HepG2 (cell line): Measurements from ENCODE around the gene MDP1. TPM values are rescaled to one million over a fixed set of nuclear protein-coding genes. Genes with fewer than 3 reads are reported as not detected.

Experiments used
- ARNTL ChIP-seq: sonication (generic); formaldehyde crosslinking; IDR thresholded peaks from 2 replicates; pipeline ENCODE4 v1.4.0; 2020; ENCODE audit warnings: mild to moderate bottlenecking, missing genetic modification reagents
- EP300 ChIP-seq, 3 experiments: sonication (generic) in 1 of 3; formaldehyde crosslinking in 1 of 3; IDR thresholded peaks; 2 replicates each; pipeline versions ENCODE4 v1.5.1 to v1.6.1; 2011 to 2020; ENCODE audit warnings: low read depth in 2 of 3, low read length in 2 of 3, borderline replicate concordance in 1 of 3, improper control_type of control experiment in 1 of 3, mild to moderate bottlenecking in 1 of 3, missing genetic modification reagents in 1 of 3, moderate library complexity in 1 of 3
- FOXP1 ChIP-seq, 2 experiments: fragments of 450-650 bp in 1 of 2; IDR thresholded peaks; 2 replicates each; pipeline ENCODE4 v1.6.1; 2017 to 2018; ENCODE audit warnings: antibody characterized with exemption in 1 of 2
- GMEB2 ChIP-seq: IDR thresholded peaks from 2 replicates; pipeline ENCODE4 v1.6.1; 2016; ENCODE audit warnings: missing biosample characterization, missing genetic modification reagents, low read depth
- HNRNPLL ChIP-seq: fragments of 200-400 bp; formaldehyde crosslinking; IDR thresholded peaks from 2 replicates; pipeline ENCODE4 v1.6.1; 2017; ENCODE audit warnings: mild to moderate bottlenecking, low read depth, low read length; ENCODE audit not compliant: poor library complexity, severe bottlenecking
- IKZF1 ChIP-seq: fragments of 450-650 bp; IDR thresholded peaks from 2 replicates; pipeline ENCODE4 v1.7.1; 2016
- LCORL ChIP-seq, 2 experiments: fragments of 450-650 bp in 1 of 2; sonication (generic) in 1 of 2; formaldehyde crosslinking in 1 of 2; IDR thresholded peaks; 2 replicates each; pipeline versions ENCODE4 v1.5.0 to v1.6.1; 2017 to 2020; ENCODE audit warnings: antibody characterized with exemption in 1 of 2, missing genetic modification reagents in 1 of 2
- MAFG ChIP-seq: sonication (generic); formaldehyde crosslinking; IDR thresholded peaks from 2 replicates; pipeline ENCODE4 v1.5.1; 2020; ENCODE audit warnings: mild to moderate bottlenecking, missing genetic modification reagents
- NRL ChIP-seq: sonication (generic); formaldehyde crosslinking; IDR thresholded peaks from 2 replicates; pipeline ENCODE4 v1.5.0; 2020; ENCODE audit warnings: missing genetic modification reagents, mild to moderate bottlenecking, moderate library complexity, borderline replicate concordance
- RFX1 ChIP-seq: fragments of 450-650 bp; IDR thresholded peaks from 2 replicates; pipeline ENCODE4 v1.6.1; 2017
- SALL2 ChIP-seq: sonication (generic); formaldehyde crosslinking; IDR thresholded peaks from 2 replicates; pipeline ENCODE4 v1.8.1; 2023; ENCODE audit warnings: mild to moderate bottlenecking, missing genetic modification reagents, inconsistent platforms
- SKI ChIP-seq: fragments of 450-650 bp; IDR thresholded peaks from one replicate; pipeline ENCODE4 v1.6.1; 2018; ENCODE audit warnings: mild to moderate bottlenecking; ENCODE audit not compliant: partially characterized antibody
- STAT6 ChIP-seq: sonication (generic); formaldehyde crosslinking; IDR thresholded peaks from 2 replicates; pipeline ENCODE4 v1.4.0; 2020; ENCODE audit warnings: missing genetic modification reagents, mild to moderate bottlenecking, borderline replicate concordance
- TSC22D2 ChIP-seq: sonication (generic); formaldehyde crosslinking; IDR thresholded peaks from 2 replicates; pipeline ENCODE4 v1.5.1; 2020; ENCODE audit warnings: missing genetic modification reagents, mild to moderate bottlenecking, borderline replicate concordance
- UBTF ChIP-seq: sonication (generic); formaldehyde crosslinking; IDR thresholded peaks from 2 replicates; pipeline ENCODE4 v1.4.0; 2020; ENCODE audit warnings: mild to moderate bottlenecking, missing genetic modification reagents
- ZKSCAN5 ChIP-seq: sonication (generic); formaldehyde crosslinking; IDR thresholded peaks from 2 replicates; pipeline ENCODE4 v1.5.1; 2020; ENCODE audit warnings: mild to moderate bottlenecking, missing genetic modification reagents
- ZNF10 ChIP-seq: sonication (generic); formaldehyde crosslinking; IDR thresholded peaks from 2 replicates; pipeline ENCODE4 v1.4.0; 2020; ENCODE audit warnings: mild to moderate bottlenecking, low read depth, missing genetic modification reagents, borderline replicate concordance
- ZNF136 ChIP-seq: sonication (generic); formaldehyde crosslinking; IDR thresholded peaks from 2 replicates; pipeline ENCODE4 v1.8.1; 2022; ENCODE audit warnings: low read depth, mild to moderate bottlenecking, moderate library complexity, missing genetic modification reagents
- ZNF232 ChIP-seq: sonication (generic); formaldehyde crosslinking; IDR thresholded peaks from 2 replicates; pipeline ENCODE4 v1.4.0; 2020; ENCODE audit warnings: missing genetic modification reagents, borderline replicate concordance
- ZNF292 ChIP-seq: sonication (generic); formaldehyde crosslinking; IDR thresholded peaks from 2 replicates; pipeline ENCODE4 v1.8.1; 2022; ENCODE audit warnings: mild to moderate bottlenecking, low read depth, missing genetic modification reagents, borderline replicate concordance
- ZNF335 ChIP-seq: sonication (generic); formaldehyde crosslinking; IDR thresholded peaks from 2 replicates; pipeline ENCODE4 v1.4.0; 2020; ENCODE audit warnings: missing genetic modification reagents
- ZNF713 ChIP-seq: sonication (generic); formaldehyde crosslinking; IDR thresholded peaks from 2 replicates; pipeline ENCODE4 v1.4.0; 2020; ENCODE audit warnings: mild to moderate bottlenecking, missing genetic modification reagents
- polyA plus RNA-seq, 8 experiments: library from polyadenylated mRNA; depleted of rRNA in 3 of 8; stranded (reverse) in 7 of 8; unstranded in 1 of 8; fragments of >200 nt; fragmentation: Illumina TruSeq in 4 of 8; extraction: Trizol in 4 of 8; gene quantifications; 2 replicates each; pipeline versions ENCODE4 v1.2.1 to v1.2.3, GENCODE V29; 2011 to 2016; ENCODE audit warnings: low read depth in 4 of 8, missing spikeins in 1 of 8, mixed read lengths in 1 of 8; ENCODE audit not compliant: insufficient read depth in 1 of 8
- total RNA-seq, 5 experiments: library from RNA; depleted of rRNA; stranded (reverse); fragments of >200 nt; fragmentation: Illumina TruSeq; extraction: Trizol; gene quantifications; 2 replicates each; pipeline ENCODE4 v1.2.3, GENCODE V29; 2016; ENCODE audit warnings: low read depth in 1 of 5

The MDP1 gene
- total and polyA plus RNA-seq, 2 of the 13 experiments (the other 11 are each of a cell fraction or from before 2014, with no cell fraction given) = 44.1 to 48.7 TPM

GRCh38 chr14:24215495-24216344, at the start of gene MDP1 (continued):
- no peak; the same call in 1 of the 2 replicates for TF ChIP-seq ZNF136 (CRISPR knock-in tag)
- peak in 1 of 2 experiments; percentile 74; a peak in 3 of 4 replicates for TF ChIP-seq EP300 (IDR thresholded peaks at IDR 0.05; ENCODE audit: low read depth in 2 of 2, low read length in 2 of 2)
- TF ChIP-seq EP300 (CRISPR knock-in tag; IDR thresholded peaks at IDR 0.05; ENCODE audit: borderline replicate concordance) = peak; percentile 71
- TF ChIP-seq ZNF713 (CRISPR knock-in tag) = peak; percentile 99
- peak; percentile 99 for TF ChIP-seq ZNF335
- TF ChIP-seq ZNF10 (CRISPR knock-in tag) = peak; percentile 46; the same call in 1 of the 2 replicates
- no peak for TF ChIP-seq FOXP1 (IDR thresholded peaks at IDR 0.05)
- TF ChIP-seq FOXP1 (CRISPR knock-in tag; IDR thresholded peaks at IDR 0.05) = peak; percentile 66; the same call in 1 of the 2 replicates
- no peak for TF ChIP-seq MAFG (CRISPR knock-in tag)
- no peak for TF ChIP-seq LCORL (IDR thresholded peaks at IDR 0.05)
- TF ChIP-seq LCORL (CRISPR knock-in tag; IDR thresholded peaks at IDR 0.05) = peak; percentile 94
- TF ChIP-seq SALL2 (CRISPR knock-in tag) = peak; percentile 99
- TF ChIP-seq ZKSCAN5 = peak; percentile 84; the same call in 1 of the 2 replicates
- TF ChIP-seq ARNTL (CRISPR knock-in tag) = peak; percentile 83; the same call in 1 of the 2 replicates
- peak; percentile 98 for TF ChIP-seq UBTF (CRISPR knock-in tag)
- TF ChIP-seq SKI = peak; percentile 71
- TF ChIP-seq TSC22D2 = peak; percentile 91
- TF ChIP-seq ZNF292 (CRISPR knock-in tag) = peak; percentile 96
- TF ChIP-seq NRL = peak; percentile 100
- no peak for TF ChIP-seq RFX1
- no peak for TF ChIP-seq IKZF1
- peak; percentile 95; the same call in 1 of the 2 replicates for TF ChIP-seq ZNF232 (CRISPR knock-in tag)
- TF ChIP-seq GMEB2 (CRISPR knock-in tag) = 0 out of 2 replicates have a peak, but pooled peaks have one; percentile 10
- TF ChIP-seq HNRNPLL = peak; percentile 97
- peak; percentile 98 for TF ChIP-seq STAT6 (CRISPR knock-in tag)
